SIG-M5 (cell line): ENCODE results near the gene MCAT.
A peak's percentile ranks its signal among the peaks of the same experiment; 100 is the strongest.

Experiments
- DNase-seq: peaks from one replicate; lab custom pipeline; 2025; lab: John Stamatoyannopoulos, UW

MCAT gene, protein sequence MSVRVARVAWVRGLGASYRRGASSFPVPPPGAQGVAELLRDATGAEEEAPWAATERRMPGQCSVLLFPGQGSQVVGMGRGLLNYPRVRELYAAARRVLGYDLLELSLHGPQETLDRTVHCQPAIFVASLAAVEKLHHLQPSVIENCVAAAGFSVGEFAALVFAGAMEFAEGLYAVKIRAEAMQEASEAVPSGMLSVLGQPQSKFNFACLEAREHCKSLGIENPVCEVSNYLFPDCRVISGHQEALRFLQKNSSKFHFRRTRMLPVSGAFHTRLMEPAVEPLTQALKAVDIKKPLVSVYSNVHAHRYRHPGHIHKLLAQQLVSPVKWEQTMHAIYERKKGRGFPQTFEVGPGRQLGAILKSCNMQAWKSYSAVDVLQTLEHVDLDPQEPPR

GRCh38 chr22:43142880-43143562 lies at the start of gene MCAT:
TSS of gene MCAT (minus strand) at chr22:43143398. CDS start at chr22:43143348, 50 bp downstream.
- no peak for DNase-seq

- DNase-seq: no peak
Observed at GRCh38 chr22:43191831-43192230, 48.6 kb upstream of the MCAT start.

- no peak for DNase-seq
Observed at GRCh38 chr22:43188829-43189545, 45.8 kb upstream of the MCAT start.

DNA sequence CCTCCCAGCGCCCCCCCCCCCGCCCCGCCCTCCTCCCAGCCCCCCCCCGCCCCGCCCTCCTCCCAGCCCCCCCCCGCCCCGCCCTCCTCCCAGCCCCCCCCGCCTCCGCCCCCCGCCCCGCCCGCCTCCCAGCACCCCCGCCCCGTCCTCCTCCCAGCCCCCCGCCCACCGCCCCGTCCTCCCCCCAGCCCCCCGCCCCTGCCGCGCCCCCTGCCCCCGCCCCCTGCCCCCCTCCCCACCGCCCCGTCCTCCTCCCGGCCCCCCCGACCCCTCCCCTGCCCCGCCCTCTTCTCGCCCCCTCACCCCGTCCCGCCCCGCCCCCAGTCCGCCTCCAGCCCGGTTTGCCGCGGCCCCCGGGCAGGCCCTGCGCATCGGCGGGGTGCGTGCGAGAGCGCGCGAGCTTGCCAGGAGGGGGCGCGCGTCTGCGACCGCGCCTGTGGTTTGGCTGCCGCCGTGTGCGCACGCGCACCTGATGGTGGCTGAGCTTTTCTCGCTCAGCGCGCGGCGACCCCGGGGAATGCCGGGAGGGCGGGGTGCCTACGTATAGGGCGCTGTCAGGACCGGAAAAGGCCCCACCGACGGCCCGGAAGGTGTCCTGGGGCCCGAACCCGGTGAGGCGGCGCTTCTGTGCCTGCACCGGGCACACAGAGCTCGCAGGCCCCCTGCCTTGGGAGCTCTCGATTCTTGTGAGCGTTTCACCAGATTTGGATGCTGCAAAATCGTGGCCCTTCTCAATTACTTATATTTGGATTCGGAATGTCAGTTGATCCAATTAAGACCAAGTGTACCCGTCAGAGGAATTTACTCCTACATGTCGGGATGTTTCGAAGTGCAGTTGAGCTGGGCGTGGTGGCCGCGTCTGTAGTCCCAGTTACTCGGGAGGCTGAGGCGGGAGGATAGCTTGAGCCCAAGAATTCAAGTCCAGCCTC lies 44.2 kb upstream of the MCAT start:
- peak; percentile 45 for DNase-seq

DNA sequence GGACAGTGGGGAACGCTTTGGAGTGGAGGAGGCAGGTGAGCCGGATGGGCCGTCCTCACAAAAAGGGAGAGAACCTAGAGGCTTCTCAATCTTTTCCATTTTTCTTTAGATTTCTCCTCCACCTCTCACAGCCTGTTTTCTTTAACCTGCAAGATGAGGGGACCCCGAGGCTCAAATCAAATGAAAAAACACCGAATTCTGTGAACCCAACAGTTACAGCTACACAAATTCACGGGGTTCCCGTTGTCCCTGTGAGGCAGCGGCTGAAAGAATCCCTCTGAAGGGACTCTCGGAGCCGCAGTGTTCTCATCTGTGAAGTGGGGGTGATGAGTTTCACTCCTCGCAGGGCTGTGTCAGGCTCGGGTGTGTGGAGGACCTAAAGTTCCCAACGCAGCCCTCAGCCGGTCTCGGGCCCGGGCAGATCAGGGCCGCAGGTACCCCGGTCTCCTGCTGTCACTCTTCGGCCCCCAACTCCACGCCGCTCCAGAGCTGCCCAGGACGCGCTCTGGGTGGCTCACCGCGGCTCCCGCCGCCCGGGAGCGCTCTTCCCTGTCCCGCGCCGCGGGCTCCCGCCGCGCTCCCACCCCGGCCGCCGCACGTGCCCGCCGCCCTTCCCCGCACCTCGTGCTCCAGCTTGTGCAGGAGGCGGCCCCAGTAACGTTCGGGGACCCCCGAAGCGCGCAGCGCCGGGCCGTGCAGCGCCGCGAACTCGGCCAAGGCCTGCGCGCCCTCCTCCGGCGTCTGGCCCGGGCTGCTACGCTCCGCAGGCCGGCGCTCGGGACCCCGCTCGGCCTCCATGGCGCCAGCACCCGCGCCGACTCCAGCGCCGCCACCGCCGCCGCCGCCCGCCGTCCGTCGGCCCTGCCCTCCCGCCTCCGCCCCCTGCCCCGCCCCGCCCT lies 43.3 kb upstream of the MCAT start, which contains the start of gene TTLL12:
TSS of gene TTLL12 (minus strand) at position 863 of the 899 bp plus-strand sequence. CDS start at position 798, 65 bp downstream.
- no peak for DNase-seq

DNA sequence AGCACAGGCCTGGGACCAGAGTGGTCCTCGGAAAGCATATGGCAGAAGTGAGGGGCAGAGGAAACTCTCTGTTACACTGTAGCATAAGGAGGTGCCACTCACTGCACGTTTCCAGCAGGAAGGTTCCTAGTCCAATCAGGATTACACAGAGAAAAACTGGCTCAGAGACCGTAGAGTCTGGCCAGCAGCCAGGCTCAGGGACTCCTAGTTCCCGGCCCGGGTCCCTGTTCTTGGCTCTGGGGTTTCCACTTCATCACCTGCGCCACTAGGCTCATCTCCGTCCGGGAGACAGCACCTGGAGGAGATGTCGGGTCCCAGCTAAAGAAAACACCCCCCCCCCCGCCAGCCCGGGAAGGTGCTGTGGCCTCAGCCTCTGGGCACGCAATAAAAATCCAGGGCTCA lies 42.7 kb upstream of the MCAT start:
- no peak for DNase-seq

GRCh38 chr22:43183496-43184277 lies 40.5 kb upstream of the MCAT start:
- DNase-seq: no peak

- no peak for DNase-seq
Observed at GRCh38 chr22:43182726-43183125, 39.5 kb upstream of the MCAT start.

DNA sequence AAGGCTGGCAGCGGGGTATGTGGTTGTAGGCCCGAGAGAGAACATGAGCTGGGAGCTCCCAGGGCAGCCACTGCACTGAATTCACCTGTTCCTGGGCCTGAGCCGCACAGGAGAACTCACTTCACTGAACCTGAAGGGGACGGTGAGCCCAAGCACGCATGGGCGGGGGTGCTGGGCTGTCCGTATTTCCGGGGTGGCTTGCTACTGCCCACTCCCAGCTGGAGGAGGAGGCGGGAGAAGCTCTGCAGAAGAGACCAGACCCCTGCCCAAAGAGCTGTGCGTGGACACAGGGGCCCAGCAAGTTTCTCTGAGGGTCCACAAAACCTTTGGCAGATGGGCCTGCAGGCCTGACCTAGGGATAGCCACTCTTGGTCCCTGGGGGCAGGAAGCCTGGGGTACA lies 38.9 kb upstream of the MCAT start:
- DNase-seq: no peak

GRCh38 chr22:43181321-43182076 lies 38.3 kb upstream of the MCAT start:
- DNase-seq: no peak

DNA sequence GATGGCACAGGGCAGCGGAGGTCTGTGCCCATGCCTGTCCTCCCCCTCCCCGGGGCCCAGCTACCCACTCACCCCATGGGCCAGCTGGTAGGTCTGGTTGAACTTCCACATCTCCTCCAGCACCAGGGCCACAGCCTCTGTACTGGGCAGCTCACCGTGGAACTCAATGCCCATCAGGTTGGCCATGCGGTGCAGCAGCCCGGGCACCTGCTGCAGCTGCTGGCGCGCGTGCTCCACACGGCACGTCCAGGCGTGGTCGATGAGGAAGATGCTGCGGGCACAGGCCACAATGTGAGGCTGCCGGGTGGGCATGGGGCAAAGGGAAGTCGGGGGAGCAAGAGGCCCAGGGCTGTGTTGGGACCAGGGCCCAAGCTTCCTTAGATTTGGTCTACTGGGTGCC lies 37.5 kb upstream of the MCAT start:
- no peak for DNase-seq

- DNase-seq: no peak
Observed at GRCh38 chr22:43179911-43180195, 36.7 kb upstream of the MCAT start.

GRCh38 chr22:43179146-43179910 lies 36.1 kb upstream of the MCAT start:
- DNase-seq: no peak

- no peak for DNase-seq
Observed at GRCh38 chr22:43177479-43177878, 34.3 kb upstream of the MCAT start.

DNA sequence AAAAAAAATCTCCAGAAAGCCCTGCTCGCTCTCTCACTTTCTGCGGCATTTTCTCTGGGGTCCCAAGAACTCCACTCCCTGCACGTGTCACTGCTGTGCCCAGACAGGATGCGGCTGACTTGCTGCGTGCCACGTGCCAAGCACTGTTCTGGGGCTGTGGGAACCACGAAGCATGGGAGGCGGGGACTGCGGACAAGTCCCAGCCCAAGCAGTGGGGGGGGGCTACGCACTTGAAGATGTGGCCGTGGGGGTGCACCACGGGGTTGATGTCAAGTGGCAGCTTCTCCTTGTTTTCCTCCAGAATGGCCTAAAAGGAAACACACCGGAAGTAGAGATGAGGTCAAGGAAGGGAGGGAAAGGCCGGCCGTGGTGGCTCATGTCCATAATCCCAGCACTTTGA lies 32.9 kb upstream of the MCAT start:
- DNase-seq: no peak

GRCh38 chr22:43174941-43175531 lies 31.8 kb upstream of the MCAT start:
- no peak for DNase-seq

DNA sequence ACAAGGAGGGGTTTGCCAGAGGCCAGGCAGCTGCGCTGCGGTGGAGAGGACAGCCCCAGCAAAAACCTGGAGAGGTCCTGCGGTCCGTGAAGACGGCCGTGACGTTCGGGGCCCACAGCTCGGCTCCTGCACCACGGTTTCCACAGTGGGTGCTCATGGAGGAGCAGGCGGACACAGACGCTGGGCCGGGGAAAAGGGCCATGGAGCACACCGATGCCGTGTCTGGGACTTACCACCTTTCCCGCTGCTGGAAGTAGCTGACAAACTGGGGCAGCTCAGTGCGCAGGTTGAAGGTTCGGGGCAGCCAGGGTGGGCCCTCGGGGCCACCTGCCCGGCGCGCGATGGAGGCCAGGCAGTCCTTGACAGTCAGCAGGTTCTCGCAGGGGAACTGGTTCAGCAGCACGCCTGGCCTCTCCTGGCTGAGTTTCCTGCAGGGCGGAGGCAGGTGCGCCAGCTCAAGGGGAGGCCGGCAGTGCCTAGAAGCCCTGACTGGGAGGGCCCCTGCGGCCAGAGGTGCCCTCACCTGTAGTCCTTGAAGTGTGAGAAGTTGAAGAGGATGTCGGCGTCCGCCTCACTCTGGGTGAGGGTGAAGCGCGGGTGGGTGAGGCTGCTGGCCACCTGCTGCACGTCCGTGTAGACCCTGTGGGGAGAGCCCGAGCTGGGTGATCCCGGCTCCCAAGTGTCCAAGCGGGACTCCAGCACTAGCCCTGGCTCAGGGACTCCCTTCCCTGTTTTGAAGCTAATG lies 30.9 kb upstream of the MCAT start:
- DNase-seq: no peak
